Muscle layer of colon (tissue), 2 donors: ENCODE results near the gene SLC29A3.

Experiments
- H3K27ac ChIP-seq: one replicate; pipeline ENCODE4 v1.7.0; 2013; ENCODE audit warnings: low read depth, mild to moderate bottlenecking, low read length, moderate library complexity
- H3K27me3 ChIP-seq, 2 donors: one replicate each; pipeline ENCODE4 v1.7.0; 2013; ENCODE audit warnings: low read length in 2 of 2, mild to moderate bottlenecking in 2 of 2; ENCODE audit not compliant: insufficient read depth in 2 of 2, control insufficient read depth in 1 of 2
- H3K36me3 ChIP-seq: one replicate; pipeline ENCODE4 v1.7.0; 2013; ENCODE audit warnings: mild to moderate bottlenecking, low read length; ENCODE audit not compliant: insufficient read depth
- H3K4me1 ChIP-seq: one replicate; pipeline ENCODE4 v1.7.0; 2013; ENCODE audit warnings: mild to moderate bottlenecking, low read length; ENCODE audit not compliant: insufficient read depth
- H3K4me3 ChIP-seq, 2 donors: one replicate each; pipeline ENCODE4 v1.7.0; 2013; ENCODE audit warnings: low read length in 2 of 2, low read depth in 1 of 2, mild to moderate bottlenecking in 1 of 2, moderate library complexity in 1 of 2
- H3K9ac ChIP-seq: one replicate; pipeline ENCODE4 v1.7.0; 2013; ENCODE audit warnings: low read length
- H3K9me3 ChIP-seq: one replicate; pipeline ENCODE4 v1.7.0; 2013; ENCODE audit warnings: mild to moderate bottlenecking, low read length
- donor health status: abdominal sarcoma.
- donor health status: Adenocarcinoma of cecum.

Gene SLC29A3

DNA sequence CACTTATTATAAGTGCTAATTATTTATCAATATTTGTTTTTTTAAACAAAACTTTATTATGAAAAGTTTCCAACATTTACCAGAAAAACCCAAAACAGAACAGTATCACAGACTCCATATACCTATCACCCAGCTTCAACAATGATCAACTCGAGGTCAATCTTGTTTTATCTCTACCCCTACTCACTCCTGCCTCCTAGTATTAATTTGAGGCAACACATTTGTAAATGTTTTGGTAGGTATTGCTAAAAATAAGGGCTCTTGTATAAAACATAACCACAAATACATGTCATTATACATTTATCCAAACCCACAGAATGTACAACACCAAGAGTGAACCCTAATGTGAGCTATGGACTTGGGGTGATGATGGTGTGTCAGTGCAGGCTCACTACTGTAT lies 61.8 kb downstream of the SLC29A3 start:
- no peak overlapping the region for H3K4me3 ChIP-seq
- H3K9ac ChIP-seq, result no peak overlapping the region
- no peaks in the 10 kb centered on the region for H3K27me3 ChIP-seq
- H3K36me3 ChIP-seq, result no peaks in the 10 kb centered on the region
- H3K4me1 ChIP-seq, result peaks cover 4% of the 10 kb centered on the region
- H3K27ac ChIP-seq, result no peak overlapping the region
- H3K9me3 ChIP-seq, result no peaks in the 10 kb centered on the region

DNA sequence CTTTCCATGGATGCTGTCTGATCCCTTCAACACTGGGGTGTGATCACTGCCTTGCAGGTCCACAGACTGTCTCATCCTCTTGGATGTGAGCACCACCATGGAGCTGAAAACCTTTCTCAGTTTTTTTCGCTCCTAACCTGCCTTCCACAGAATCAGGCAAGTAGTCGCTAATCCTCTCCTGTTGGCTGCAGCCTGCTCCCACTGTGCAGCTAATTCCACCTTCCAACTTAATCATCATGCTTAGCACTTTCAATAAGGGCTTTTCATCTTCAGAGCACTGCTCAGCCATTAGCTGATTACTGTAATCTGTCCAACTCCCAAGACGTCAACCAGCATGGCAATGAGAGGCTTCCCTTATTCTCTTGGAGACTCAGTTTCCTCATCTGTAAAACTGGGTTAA lies 62.6 kb downstream of the SLC29A3 start:
- H3K9me3 ChIP-seq, result no peaks in the 10 kb centered on the region
- H3K27ac ChIP-seq, result no peak overlapping the region
- no peaks in the 10 kb centered on the region for H3K27me3 ChIP-seq
- H3K4me1 ChIP-seq, result peaks cover 4% of the 10 kb centered on the region
- no peak overlapping the region for H3K9ac ChIP-seq
- H3K4me3 ChIP-seq, result no peak overlapping the region
- H3K36me3 ChIP-seq, result no peaks in the 10 kb centered on the region

DNA sequence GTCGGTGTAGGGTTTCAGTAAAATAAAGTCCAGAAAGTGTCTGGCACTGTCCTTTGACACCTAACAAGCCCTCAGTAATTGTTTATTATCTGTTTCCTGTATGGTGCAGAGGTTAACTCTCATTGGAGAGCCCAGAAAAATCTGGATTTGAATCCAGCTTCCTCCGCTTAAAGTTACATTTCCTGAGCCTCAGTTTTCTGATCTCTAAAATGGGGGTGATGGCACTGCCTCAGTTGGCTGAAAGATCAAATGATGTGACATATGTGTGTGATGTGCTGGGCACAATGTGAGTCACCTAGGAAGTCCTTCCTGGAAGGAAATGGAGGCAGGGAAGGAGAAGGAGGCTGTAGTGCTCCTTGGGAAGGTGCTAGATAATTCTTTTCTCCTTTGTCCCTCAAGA lies 63.0 kb downstream of the SLC29A3 start:
- no peak overlapping the region for H3K27ac ChIP-seq
- H3K9me3 ChIP-seq, result no peaks in the 10 kb centered on the region
- peaks cover 4% of the 10 kb centered on the region for H3K4me1 ChIP-seq
- no peak overlapping the region for H3K9ac ChIP-seq
- no peaks in the 10 kb centered on the region for H3K27me3 ChIP-seq
- H3K4me3 ChIP-seq, result no peak overlapping the region
- no peaks in the 10 kb centered on the region for H3K36me3 ChIP-seq

DNA sequence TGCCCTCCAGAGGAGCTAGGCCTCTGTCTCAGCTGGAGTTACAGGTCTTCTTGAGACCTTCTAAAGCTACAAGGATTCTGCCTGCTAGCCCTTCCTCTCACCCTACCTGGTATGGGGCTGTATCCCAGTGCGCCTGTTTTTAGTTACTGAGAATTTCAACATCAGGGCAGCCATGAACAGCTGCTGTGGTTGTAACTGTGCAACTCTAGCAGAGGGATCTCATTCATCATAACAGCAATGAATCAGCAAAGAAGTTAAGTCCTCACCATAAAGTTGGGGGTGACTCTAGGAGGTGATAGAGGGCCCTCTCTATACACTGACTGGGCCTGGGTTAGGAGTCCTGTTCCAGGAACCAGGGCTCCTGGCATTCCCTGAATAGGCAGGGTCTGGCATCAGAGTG lies 63.7 kb downstream of the SLC29A3 start:
- Histone ChIP-seq H3K36me3 (no peaks in the 10 kb centered on the region), H3K4me3 (no peak overlapping the region), H3K4me1 (peaks cover 2% of the 10 kb centered on the region), H3K27me3 (no peaks in the 10 kb centered on the region), H3K27ac (no peak overlapping the region), H3K9me3 (no peaks in the 10 kb centered on the region), H3K9ac (no peak overlapping the region)

DNA sequence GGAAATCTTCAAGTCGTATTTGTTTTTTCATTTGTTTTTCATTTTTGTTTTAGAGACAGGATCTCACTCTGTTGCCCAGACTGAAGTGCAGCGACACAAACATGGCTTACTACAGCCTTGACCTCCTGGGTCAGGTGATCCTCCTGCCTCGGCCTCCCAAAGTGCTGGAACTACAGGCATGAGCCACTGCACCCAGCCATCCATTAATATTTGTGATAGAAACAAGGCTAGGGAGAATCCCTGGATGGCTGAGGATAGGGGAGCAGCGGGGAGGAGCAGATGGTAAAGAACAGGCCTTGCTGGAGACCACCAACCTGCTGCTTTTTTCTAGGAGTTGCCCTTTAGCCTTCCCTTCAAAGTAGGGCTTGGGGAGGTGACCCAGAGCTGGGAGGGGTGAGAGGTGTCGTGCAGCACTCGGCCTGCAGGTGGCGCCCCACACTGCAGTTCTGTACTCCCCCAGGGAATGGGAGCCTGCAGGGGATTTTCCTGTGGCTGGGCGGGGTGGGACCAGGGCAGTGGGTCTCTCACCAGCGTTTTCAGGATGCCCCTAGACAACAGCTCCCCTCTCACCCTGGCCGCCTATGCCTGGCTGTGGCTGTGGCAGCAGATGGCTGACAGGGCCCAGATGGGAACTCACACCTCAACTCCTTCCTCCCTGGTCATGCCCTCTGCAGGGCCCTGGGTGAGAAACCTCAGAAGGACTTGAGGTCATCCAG lies 65.1 kb downstream of the SLC29A3 start:
- Histone ChIP-seq H3K4me3 (no peak overlapping the region), H3K4me1 (no peaks in the 10 kb centered on the region), H3K9ac (no peak overlapping the region), H3K9me3 (no peaks in the 10 kb centered on the region), H3K27ac (no peak overlapping the region), H3K36me3 (no peaks in the 10 kb centered on the region), H3K27me3 (no peaks in the 10 kb centered on the region)

DNA sequence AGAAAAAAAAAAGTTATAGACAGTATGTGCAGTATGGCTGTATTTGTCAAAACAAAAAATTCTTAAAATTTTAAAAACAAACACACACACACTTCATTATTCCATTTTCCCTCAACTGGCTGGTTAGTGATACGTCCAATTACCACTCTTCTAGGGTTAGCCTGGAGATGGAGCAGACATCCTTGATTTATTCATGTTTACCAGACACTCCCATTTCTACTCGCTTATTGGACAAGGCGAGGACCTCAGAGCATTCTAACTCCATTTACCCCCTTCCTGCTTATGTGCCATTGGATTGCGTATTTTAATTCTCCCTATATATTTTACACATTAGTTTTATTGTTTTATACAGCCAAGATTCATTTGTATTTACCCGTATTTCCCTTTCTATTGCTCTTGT lies 69.1 kb downstream of the SLC29A3 start:
- Histone ChIP-seq H3K9me3 (no peaks in the 10 kb centered on the region), H3K4me3 (no peak overlapping the region), H3K36me3 (no peaks in the 10 kb centered on the region), H3K27me3 (no peaks in the 10 kb centered on the region), H3K9ac (no peak overlapping the region), H3K27ac (no peak overlapping the region), H3K4me1 (no peaks in the 10 kb centered on the region)

DNA sequence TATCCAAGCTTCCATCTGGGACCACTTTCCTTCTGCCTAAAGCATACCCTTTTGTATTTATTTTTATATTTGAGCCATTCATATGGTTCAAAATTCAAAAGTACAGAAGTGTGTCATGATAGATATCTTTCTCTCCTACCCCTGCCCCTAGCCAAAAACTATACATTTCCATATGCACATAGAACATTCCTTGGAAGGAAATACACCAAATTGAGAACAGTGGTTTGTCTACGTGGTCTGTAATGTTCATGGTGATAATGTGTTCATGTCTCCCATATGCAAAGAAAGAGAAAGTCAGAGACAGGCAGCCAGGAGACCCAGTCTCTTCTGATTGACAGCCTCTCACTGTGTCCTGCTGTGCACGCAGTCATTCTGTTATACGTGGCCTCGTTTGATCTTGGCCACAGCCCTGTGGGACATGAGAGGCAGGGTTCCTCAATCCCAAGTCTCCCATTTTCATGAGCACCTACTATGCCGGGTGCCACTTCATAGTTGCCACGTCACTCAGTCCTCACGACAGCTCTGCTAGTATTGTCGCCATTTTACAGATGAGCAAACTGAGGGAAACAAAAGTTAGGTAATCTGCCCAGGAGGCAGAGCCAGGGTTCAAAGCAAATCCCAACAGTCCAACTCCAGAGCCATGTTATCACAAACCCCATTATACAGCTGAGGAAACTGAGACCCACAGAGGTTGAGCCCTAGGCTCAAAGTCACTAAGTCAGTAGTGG lies 69.7 kb downstream of the SLC29A3 start:
- Histone ChIP-seq H3K4me1 (no peaks in the 10 kb centered on the region), H3K9me3 (no peaks in the 10 kb centered on the region), H3K9ac (no peak overlapping the region), H3K27ac (no peak overlapping the region), H3K36me3 (no peaks in the 10 kb centered on the region), H3K4me3 (no peak overlapping the region), H3K27me3 (no peaks in the 10 kb centered on the region)

DNA sequence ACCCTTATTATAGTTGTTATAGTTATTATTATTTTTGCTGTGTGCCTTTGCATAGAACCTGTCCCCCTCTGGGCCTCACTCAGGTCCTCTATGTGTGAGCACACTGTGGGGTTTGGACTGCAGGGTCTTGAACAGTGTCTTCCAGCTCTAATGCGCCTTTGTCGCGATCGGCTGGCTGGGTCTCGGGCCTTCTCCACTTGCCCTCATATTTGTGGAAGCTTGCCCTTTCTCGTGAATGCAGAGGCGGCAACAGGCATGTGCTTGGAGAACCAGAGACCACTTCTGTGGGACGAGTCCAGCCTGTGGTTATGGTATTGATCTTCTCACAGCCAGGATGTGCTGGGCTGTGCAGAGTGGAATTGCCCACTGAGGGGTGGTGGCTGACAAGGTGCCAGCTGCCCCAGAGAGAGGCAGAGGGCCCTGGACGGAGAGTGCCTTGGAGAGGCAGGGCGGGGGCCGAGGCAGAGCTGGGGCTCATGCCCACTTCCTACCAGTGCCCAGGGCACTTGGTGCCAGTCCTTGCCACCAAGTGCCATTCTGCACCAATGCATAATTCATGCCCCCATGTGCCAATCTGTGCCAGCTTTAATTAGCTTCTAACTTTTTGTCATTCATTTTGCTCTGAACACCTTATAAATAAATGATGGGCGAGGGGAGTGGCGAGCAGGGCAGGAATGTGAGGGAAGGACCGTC lies 70.9 kb downstream of the SLC29A3 start:
- H3K27me3 ChIP-seq, result no peaks in the 10 kb centered on the region
- H3K27ac ChIP-seq, result no peak overlapping the region
- H3K4me3 ChIP-seq, result no peak overlapping the region
- H3K9me3 ChIP-seq, result no peaks in the 10 kb centered on the region
- no peaks in the 10 kb centered on the region for H3K4me1 ChIP-seq
- no peak overlapping the region for H3K9ac ChIP-seq
- no peaks in the 10 kb centered on the region for H3K36me3 ChIP-seq

DNA sequence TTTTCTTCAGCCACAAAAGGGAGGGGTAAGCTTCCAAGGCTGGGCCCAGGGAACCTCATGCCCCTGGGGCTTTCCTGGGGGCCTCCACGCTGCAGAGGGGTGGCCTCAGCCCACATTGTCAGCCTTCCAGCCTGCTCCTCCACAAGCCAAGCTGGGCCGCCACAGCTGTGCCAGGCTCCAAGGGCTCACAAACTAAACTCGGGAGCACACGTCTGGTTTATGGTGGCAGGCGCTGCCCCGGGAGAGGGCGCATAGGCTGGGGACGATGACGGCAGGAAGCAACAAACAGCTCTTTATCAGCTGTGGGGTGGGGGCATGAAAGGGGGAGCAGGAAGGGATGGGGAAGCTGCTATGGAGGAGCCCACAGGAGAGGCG lies 71.4 kb downstream of the SLC29A3 start:
- no peaks in the 10 kb centered on the region for H3K9me3 ChIP-seq
- no peak overlapping the region for H3K4me3 ChIP-seq
- H3K4me1 ChIP-seq, result no peaks in the 10 kb centered on the region
- no peaks in the 10 kb centered on the region for H3K27me3 ChIP-seq
- H3K27ac ChIP-seq, result no peak overlapping the region
- no peaks in the 10 kb centered on the region for H3K36me3 ChIP-seq
- H3K9ac ChIP-seq, result no peak overlapping the region

DNA sequence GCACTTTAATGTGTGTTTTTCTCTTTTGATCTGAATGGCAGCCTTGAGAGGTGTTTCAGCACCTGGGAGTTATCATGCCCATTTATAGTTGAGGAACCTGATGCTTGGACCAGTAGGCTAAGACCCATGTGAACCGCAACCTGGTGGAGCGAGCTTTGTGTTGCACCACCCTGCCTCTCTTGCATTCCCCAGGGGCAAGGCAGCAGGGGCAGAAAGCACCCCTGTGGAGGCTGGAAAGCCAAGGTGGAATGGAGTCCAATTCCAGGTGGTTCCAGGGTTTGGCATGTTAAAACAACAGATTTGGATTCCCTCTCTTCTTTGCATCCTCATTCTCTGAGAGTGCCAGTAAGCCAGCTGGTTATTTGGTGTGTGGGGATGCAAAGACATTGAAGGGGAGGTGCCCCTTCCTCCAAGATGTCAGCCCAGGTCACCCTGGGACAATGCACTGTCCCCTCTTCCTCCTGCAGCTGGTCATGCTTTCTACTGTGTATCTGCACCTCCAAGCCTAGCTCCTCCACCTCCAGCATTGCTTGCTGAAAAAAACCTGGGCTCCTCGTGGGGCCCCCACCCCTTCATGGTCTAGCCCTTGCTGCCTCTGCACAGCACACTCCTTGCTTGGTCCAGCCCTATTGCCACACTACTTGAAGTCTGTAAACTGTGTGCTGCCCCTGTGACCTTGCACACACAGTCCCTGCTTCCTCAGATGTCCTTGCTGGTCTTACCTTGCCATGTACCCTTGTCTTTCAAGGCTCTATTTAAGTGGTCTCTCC lies 72.0 kb downstream of the SLC29A3 start:
- no peak overlapping the region for H3K4me3 ChIP-seq
- H3K27ac ChIP-seq, result no peak overlapping the region
- no peaks in the 10 kb centered on the region for H3K27me3 ChIP-seq
- no peaks in the 10 kb centered on the region for H3K4me1 ChIP-seq
- H3K9me3 ChIP-seq, result no peaks in the 10 kb centered on the region
- no peak overlapping the region for H3K9ac ChIP-seq
- H3K36me3 ChIP-seq, result no peaks in the 10 kb centered on the region

DNA sequence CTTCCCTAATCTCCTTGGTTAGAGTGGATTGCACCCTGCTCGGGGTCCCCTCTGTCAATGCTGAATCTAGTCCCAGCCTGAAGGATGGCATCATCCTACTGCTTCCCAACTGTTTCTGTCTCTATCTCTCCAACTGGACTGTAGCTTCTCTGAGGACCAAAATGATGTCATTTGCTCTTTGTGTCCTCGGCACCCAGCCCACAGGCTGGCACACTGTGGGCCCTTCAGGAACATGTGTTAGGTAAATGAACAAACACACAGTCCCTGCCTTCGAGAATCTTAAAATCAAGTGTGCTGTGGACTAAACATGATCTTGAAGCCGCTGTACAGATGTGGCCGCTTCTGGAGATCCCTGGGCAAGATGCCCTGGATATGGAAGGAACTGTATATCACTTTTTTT lies 72.6 kb downstream of the SLC29A3 start:
- no peak overlapping the region for H3K9ac ChIP-seq
- no peak overlapping the region for H3K4me3 ChIP-seq
- no peaks in the 10 kb centered on the region for H3K4me1 ChIP-seq
- H3K27ac ChIP-seq, result no peak overlapping the region
- no peaks in the 10 kb centered on the region for H3K9me3 ChIP-seq
- H3K36me3 ChIP-seq, result no peaks in the 10 kb centered on the region
- no peaks in the 10 kb centered on the region for H3K27me3 ChIP-seq
